CD14-positive monocyte (primary cell): Measurements from ENCODE around the gene ZIC1. TPM values are rescaled to one million over a fixed set of nuclear protein-coding genes. Genes with fewer than 3 reads are reported as not detected.
A peak's percentile ranks its signal among the peaks of the same experiment; 100 is the strongest.

Source experiments
- DNase-seq, 3 donors: peaks; one replicate each; pipeline ENCODE4 v3.0.0-alpha.2; 2011 to 2022
- H2AFZ ChIP-seq: 2 replicates; pipeline ENCODE4 v1.6.0; 2012; ENCODE audit warnings: mild to moderate bottlenecking, low read depth, low read length, inconsistent platforms; ENCODE audit not compliant: insufficient read depth, poor library complexity, severe bottlenecking
- H3K27ac ChIP-seq, 2 donors: 1 replicate in 1 of 2; 2 replicates in 1 of 2; pipeline ENCODE4 v1.5.1; 2012 to 2013; ENCODE audit warnings: low read length in 2 of 2, control low read depth in 1 of 2, inconsistent platforms in 1 of 2, low read depth in 1 of 2, mild to moderate bottlenecking in 1 of 2
- H3K27me3 ChIP-seq, 2 donors: one replicate each; pipeline versions ENCODE4 v1.6.0 to v1.6.1; 2011 to 2013; ENCODE audit warnings: low read length in 2 of 2; ENCODE audit not compliant: control insufficient read depth in 2 of 2, insufficient read depth in 2 of 2
- H3K36me3 ChIP-seq, 2 donors: replicated peaks in 1 of 2; 1 replicate in 1 of 2; 2 replicates in 1 of 2; pipeline versions ENCODE4 v1.5.1 to v1.6.1; 2012 to 2013; ENCODE audit warnings: low read length in 2 of 2, control low read depth in 1 of 2, inconsistent platforms in 1 of 2, mild to moderate bottlenecking in 1 of 2; ENCODE audit not compliant: insufficient read depth in 2 of 2, control insufficient read depth in 1 of 2
- H3K4me1 ChIP-seq, 2 donors: 1 replicate in 1 of 2; 2 replicates in 1 of 2; pipeline versions ENCODE4 v1.5.1 to v1.6.1; 2012 to 2013; ENCODE audit warnings: low read length in 2 of 2, control low read depth in 1 of 2, inconsistent platforms in 1 of 2, mild to moderate bottlenecking in 1 of 2, moderate library complexity in 1 of 2; ENCODE audit not compliant: insufficient read depth in 2 of 2, control insufficient read depth in 1 of 2
- H3K4me2 ChIP-seq: replicated peaks from 2 replicates; pipeline ENCODE3; 2012; ENCODE audit warnings: low read length, moderate library complexity, mild to moderate bottlenecking; ENCODE audit not compliant: poor library complexity, severe bottlenecking; ENCODE audit errors: extremely low read depth
- H3K4me3 ChIP-seq, 3 experiments: fragments of 200-600 bp in 1 of 3; sonication (generic) in 1 of 3; replicated peaks in 1 of 3; 1 replicate in 2 of 3; 2 replicates in 1 of 3; pipeline ENCODE4 v1.5.1; 2011 to 2013; ENCODE audit warnings: low read length in 3 of 3, mild to moderate bottlenecking in 3 of 3, control low read depth in 2 of 3, low read depth in 2 of 3, inconsistent platforms in 1 of 3, moderate library complexity in 1 of 3
- H3K79me2 ChIP-seq: 2 replicates; pipeline ENCODE4 v1.6.0; 2012; ENCODE audit warnings: mild to moderate bottlenecking, control low read depth, inconsistent platforms, low read length, moderate library complexity; ENCODE audit not compliant: insufficient read depth
- H3K9ac ChIP-seq: 2 replicates; pipeline ENCODE4 v1.6.0; 2017; ENCODE audit warnings: low read length, mild to moderate bottlenecking; ENCODE audit not compliant: insufficient read depth, poor library complexity, severe bottlenecking
- H3K9me3 ChIP-seq, 2 donors: replicated peaks in 1 of 2; 1 replicate in 1 of 2; 2 replicates in 1 of 2; pipeline versions ENCODE4 v1.5.1 to v1.6.1; 2012 to 2013; ENCODE audit warnings: low read length in 2 of 2, control low read depth in 1 of 2; ENCODE audit not compliant: control insufficient read depth in 1 of 2, insufficient read depth in 1 of 2
- H4K20me1 ChIP-seq: 2 replicates; pipeline ENCODE4 v1.6.0; 2012; ENCODE audit warnings: mild to moderate bottlenecking, low read length, control low read depth, moderate library complexity; ENCODE audit not compliant: insufficient read depth
- H3K27ac Mint-ChIP-seq, 7 donors: one replicate each; pipeline ENCODE4 v1.8.0; 2020; ENCODE audit warnings: mild to moderate bottlenecking in 7 of 7, mixed read lengths in 7 of 7, moderate library complexity in 6 of 7, inconsistent platforms in 2 of 7
- H3K27me3 Mint-ChIP-seq, 3 donors: one replicate each; pipeline ENCODE4 v1.8.0; 2021 to 2022; ENCODE audit warnings: low read depth in 3 of 3, mild to moderate bottlenecking in 3 of 3, mixed read lengths in 3 of 3, moderate library complexity in 3 of 3, inconsistent platforms in 1 of 3
- H3K36me3 Mint-ChIP-seq, 2 donors: one replicate each; pipeline ENCODE4 v1.8.0; 2020; ENCODE audit warnings: mixed read lengths in 2 of 2, inconsistent platforms in 1 of 2, mild to moderate bottlenecking in 1 of 2
- H3K4me1 Mint-ChIP-seq: one replicate; pipeline ENCODE4 v1.8.0; 2020; ENCODE audit warnings: mild to moderate bottlenecking, mixed read lengths
- H3K4me3 Mint-ChIP-seq, 2 donors: one replicate each; pipeline ENCODE4 v1.8.0; 2020; ENCODE audit warnings: mild to moderate bottlenecking in 2 of 2, mixed read lengths in 2 of 2, moderate library complexity in 1 of 2
- H3K9me3 Mint-ChIP-seq, 7 donors: one replicate each; pipeline ENCODE4 v1.8.0; 2020 to 2022; ENCODE audit warnings: mixed read lengths in 7 of 7, mild to moderate bottlenecking in 6 of 7, moderate library complexity in 6 of 7, inconsistent platforms in 2 of 7
- WGBS: methylation state at CpG from one replicate; pipeline ENCODE4 v1.1.5; 2013; ENCODE audit warnings: missing lambda C conversion rate; ENCODE audit not compliant: insufficient coverage; 5-methylcytosine and 5-hydroxymethylcytosine counted together
- intact Hi-C, 2 donors: fragments of 100-400 bp; cut with micrococcal nuclease; formaldehyde crosslinking; loops; one replicate each; pipeline versions ENCODE4 v1.15.0 to v1.15.1; 2023
- polyA plus RNA-seq, 3 donors: library from polyadenylated mRNA; depleted of rRNA in 1 of 3; unstranded in 2 of 3; stranded (reverse) in 1 of 3; fragments of 300-500 nt in 2 of 3; fragments of >200 nt in 1 of 3; fragmentation: Illumina TruSeq in 2 of 3; gene quantifications; 1 replicate in 2 of 3; 2 replicates in 1 of 3; pipeline ENCODE4 v1.2.3, GENCODE V29; 2012 to 2021
- TF ChIP-seq, protein P1 (sequence below): fragments of 200-600 bp; IDR thresholded peaks from one replicate; pipeline ENCODE4 v1.8.0; 2022; ENCODE audit warnings: antibody characterized with exemption, mild to moderate bottlenecking

The ZIC1 gene
- polyA plus RNA-seq, 3 donors, result not detected

DNA sequence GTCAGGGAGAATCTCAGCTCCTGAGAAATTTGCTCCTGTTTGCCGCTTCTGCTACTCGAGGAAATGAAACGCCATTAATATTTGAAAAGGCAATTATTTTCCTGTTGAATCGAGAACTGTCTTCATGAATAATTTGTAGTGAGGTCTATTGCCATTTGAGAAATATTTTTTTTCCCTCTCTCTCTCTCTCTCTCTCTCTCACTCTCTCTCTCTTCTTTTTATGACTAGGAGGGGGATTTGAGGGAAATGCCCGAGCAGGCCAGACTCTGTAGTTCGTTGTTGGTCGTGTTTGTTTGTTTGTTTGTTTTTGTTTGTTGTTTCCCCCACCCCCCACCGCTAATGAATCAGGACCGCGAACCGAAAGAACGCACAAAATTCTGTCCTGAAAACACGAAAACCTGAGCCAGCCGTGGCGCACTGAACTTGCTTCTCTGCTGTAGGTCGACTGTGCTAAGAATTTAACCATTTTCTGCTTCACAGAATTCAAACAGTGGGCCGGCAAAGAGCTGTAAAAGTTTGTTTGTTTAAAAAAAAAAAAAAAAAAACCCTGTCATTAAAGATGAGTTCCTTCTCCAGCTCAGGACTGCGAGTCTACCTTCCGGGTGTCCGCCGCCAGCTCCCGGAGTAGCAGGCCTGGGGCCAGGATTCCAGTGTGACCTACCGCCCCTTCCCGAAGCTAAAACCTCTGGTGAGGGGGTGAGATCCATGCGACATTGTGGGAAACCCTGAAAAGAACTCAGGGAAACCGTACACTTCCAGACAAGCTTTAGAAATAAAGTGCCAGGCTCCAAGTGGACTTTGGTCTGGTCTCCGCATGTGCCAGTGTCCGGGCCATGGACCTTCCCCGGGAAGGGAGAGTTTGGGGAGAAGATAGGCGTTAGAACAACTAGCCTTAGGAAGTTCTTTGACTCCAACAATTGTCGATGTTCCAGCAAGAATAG, 15.0 kb upstream of the ZIC1 start:
- H3K9ac ChIP-seq, result no peak overlapping the region

GRCh38 chr3:147394884-147395225, 14.3 kb upstream of the ZIC1 start:
- Histone ChIP-seq H4K20me1 (no peaks in the 10 kb centered on the region), H3K4me3 (no peak overlapping the region), H3K27me3 (peaks cover 77 to 100% of the 10 kb centered on the region in 2 donors), H3K79me2 (no peaks in the 10 kb centered on the region), H3K9ac (no peak overlapping the region), H3K4me2 (no peak overlapping the region), H3K36me3 (no peaks in the 10 kb centered on the region), H2AFZ (no peak overlapping the region), H3K27ac (no peak overlapping the region), H3K4me1 (no peaks in the 10 kb centered on the region), H3K9me3 (peaks cover 33 to 93% of the 10 kb centered on the region in 2 donors)
- Mint-ChIP-seq H3K4me1 (peaks cover 9% of the 10 kb centered on the region), H3K9me3 (peaks cover 23 to 96% (median 84%) of the 10 kb centered on the region in 7 donors), H3K4me3 (peak overlapping the region in 1 of 2 donors; percentile 83), H3K36me3 (peaks cover 16 to 17% of the 10 kb centered on the region in 2 donors), H3K27me3 (peaks cover 98 to 100% (median 99%) of the 10 kb centered on the region in 3 donors), H3K27ac (no peak overlapping the region)
- TF ChIP-seq, protein P1, sequence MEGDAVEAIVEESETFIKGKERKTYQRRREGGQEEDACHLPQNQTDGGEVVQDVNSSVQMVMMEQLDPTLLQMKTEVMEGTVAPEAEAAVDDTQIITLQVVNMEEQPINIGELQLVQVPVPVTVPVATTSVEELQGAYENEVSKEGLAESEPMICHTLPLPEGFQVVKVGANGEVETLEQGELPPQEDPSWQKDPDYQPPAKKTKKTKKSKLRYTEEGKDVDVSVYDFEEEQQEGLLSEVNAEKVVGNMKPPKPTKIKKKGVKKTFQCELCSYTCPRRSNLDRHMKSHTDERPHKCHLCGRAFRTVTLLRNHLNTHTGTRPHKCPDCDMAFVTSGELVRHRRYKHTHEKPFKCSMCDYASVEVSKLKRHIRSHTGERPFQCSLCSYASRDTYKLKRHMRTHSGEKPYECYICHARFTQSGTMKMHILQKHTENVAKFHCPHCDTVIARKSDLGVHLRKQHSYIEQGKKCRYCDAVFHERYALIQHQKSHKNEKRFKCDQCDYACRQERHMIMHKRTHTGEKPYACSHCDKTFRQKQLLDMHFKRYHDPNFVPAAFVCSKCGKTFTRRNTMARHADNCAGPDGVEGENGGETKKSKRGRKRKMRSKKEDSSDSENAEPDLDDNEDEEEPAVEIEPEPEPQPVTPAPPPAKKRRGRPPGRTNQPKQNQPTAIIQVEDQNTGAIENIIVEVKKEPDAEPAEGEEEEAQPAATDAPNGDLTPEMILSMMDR, result no peak
- intact Hi-C loops, result no loop called here
- no CpG with 5 or more reads among the region's 5 CpGs for WGBS
- no peak for DNase-seq

More for the DNA sequence above, 15.0 kb upstream of the ZIC1 start:
- no peaks in the 10 kb centered on the region for H3K79me2 ChIP-seq
- H3K9me3 ChIP-seq, result peaks cover 36 to 93% of the 10 kb centered on the region in 2 donors
- Mint-ChIP-seq H3K4me3 (peak overlapping the region in 1 of 2 donors; percentile 83), H3K36me3 (peaks cover 16 to 20% of the 10 kb centered on the region in 2 donors), H3K27me3 (peaks cover 98 to 100% (median 99%) of the 10 kb centered on the region in 3 donors), H3K4me1 (peaks cover 9% of the 10 kb centered on the region), H3K27ac (no peak overlapping the region), H3K9me3 (peaks cover 28 to 97% (median 84%) of the 10 kb centered on the region in 7 donors)
- H4K20me1 ChIP-seq, result no peaks in the 10 kb centered on the region
- no peaks in the 10 kb centered on the region for H3K36me3 ChIP-seq
- intact Hi-C loops, result no loop called here
- H2AFZ ChIP-seq, result no peak overlapping the region
- no peaks in the 10 kb centered on the region for H3K4me1 ChIP-seq
- TF ChIP-seq, protein P1, result no peak
- peaks cover 81 to 100% of the 10 kb centered on the region in 2 donors for H3K27me3 ChIP-seq
- H3K27ac ChIP-seq, result no peak overlapping the region
- DNase-seq, result no peak
- no peak overlapping the region for H3K4me3 ChIP-seq
- no peak overlapping the region for H3K4me2 ChIP-seq
- WGBS, result 4% methylated on average over 7 of the region's 31 CpGs
